Measurements from ENCODE around the gene CSAG3.
"Not testable (repeated sequence)": the region's sequence is repeated elsewhere in the genome, so short reads cannot be mapped to it uniquely, and the experiment has no call there.

Gene CSAG3

GRCh38 chrX:152758918-152759317 is at the start of gene CSAG3:
TSS of gene CSAG3 (plus strand) at chrX:152759218.
- DNase-seq = not testable (repeated sequence)

GRCh38 chrX:152713195-152713594 is 45.8 kb upstream of the CSAG3 start:
- DNase-seq = not testable (repeated sequence)

- not testable (repeated sequence) for DNase-seq
Observed at GRCh38 chrX:152713815-152714787, 44.9 kb upstream of the CSAG3 start, which contains the start of gene MAGEA2B. TSS of gene MAGEA2B (plus strand) at chrX:152714628. CDS start at chrX:152717107, 2,479 bp downstream.

- no peak for DNase-seq
Observed at GRCh38 chrX:152725409-152725808, 33.6 kb upstream of the CSAG3 start.

DNA sequence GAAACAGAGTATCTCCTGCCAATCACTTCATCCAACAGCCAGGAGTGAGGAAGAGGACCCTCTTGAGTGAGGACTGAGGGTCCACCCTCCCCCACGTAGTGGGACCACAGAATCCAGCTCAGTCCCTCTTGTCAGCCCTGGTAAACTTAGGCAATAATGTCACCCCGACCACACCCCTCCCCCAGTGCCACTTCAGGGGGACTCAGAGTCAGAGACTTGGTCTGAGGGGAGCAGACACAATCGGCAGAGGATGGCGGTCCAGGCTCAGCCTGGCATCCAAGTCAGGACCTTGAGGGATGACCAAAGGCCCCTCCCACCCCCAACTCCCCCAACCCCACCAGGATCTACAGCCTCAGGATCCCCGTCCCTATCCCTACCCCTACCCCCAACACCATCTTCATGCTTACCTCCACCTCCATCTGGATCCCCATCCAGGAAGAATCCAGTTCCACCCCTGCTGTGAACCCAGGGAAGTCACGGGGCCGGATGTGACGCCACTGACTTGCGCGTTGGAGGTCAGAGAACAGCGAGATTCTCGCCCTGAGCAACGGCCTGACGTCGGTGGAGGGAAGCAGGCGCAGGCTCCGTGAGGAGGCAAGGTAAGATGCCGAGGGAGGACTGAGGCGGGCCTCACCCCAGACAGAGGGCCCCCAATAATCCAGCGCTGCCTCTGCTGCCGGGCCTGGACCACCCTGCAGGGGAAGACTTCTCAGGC is 25.6 kb upstream of the CSAG3 start, which contains the start of the genes CSAG1 and MAGEA12:
Gene CSAG1 (minus strand): TSS at position 461 of the 715 bp plus-strand sequence. CDS start 1,261 bp downstream, outside the sequence.
Gene MAGEA12 (plus strand): TSS at position 497 of the 715 bp plus-strand sequence. CDS start 2,405 bp downstream, outside the sequence.
- peak; percentile 60 for DNase-seq

- DNase-seq = not testable (repeated sequence)
Observed at GRCh38 chrX:152734143-152734858, 24.7 kb upstream of the CSAG3 start.

DNA sequence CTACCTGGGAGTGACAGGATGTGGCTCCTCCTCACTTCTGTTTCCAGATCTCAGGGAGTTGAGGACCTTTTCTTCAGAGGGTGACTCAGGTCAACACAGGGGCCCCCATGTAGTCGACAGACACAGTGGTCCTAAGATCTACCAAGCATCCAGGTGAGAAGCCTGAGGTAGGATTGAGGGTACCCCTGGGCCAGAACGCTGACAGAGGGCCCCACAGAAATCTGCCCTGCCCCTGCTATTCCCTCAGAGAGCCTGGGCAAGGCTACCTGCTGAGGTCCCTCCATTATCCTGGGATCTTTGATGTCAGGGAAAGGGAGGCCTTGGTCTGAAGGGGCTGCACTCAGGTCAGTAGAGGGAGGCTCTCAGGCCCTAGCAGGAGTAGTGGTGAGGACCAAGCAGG is 23.9 kb upstream of the CSAG3 start:
- DNase-seq = no peak

DNA sequence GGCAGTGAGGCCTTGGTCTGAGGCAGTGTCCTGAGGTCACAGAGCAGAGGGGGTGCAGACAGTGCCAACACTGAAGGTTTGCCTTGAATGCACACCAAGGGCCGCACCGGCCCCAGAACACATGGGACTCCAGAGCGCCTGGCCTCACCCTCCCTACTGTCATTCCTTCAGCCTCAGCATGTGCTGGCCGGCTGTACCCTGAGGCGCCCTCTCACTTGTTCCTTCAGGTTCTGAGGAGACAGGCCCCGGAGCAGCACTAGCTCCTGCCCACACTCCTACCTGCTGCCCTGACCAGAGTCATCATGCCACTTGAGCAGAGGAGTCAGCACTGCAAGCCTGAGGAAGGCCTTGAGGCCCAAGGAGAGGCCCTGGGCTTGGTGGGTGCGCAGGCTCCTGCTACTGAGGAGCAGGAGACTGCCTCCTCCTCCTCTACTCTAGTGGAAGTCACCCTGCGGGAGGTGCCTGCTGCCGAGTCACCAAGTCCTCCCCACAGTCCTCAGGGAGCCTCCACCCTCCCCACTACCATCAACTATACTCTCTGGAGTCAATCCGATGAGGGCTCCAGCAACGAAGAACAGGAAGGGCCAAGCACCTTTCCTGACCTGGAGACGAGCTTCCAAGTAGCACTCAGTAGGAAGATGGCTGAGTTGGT is 23.0 kb upstream of the CSAG3 start:
- no peak for DNase-seq

DNA sequence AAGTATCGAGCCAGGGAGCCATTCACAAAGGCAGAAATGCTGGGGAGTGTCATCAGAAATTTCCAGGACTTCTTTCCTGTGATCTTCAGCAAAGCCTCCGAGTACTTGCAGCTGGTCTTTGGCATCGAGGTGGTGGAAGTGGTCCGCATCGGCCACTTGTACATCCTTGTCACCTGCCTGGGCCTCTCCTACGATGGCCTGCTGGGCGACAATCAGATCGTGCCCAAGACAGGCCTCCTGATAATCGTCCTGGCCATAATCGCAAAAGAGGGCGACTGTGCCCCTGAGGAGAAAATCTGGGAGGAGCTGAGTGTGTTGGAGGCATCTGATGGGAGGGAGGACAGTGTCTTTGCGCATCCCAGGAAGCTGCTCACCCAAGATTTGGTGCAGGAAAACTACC is 22.5 kb upstream of the CSAG3 start:
- not testable (repeated sequence) for DNase-seq

- DNase-seq = no peak
Observed at GRCh38 chrX:152738560-152738959, 20.5 kb upstream of the CSAG3 start.

- not testable (repeated sequence) for DNase-seq
Observed at GRCh38 chrX:152753686-152754650, 5.0 kb upstream of the CSAG3 start, which contains the start of gene MAGEA2. TSS of gene MAGEA2 (minus strand) at chrX:152753842. CDS start at chrX:152751363, 2,479 bp downstream.

GRCh38 chrX:152754871-152755270 is 4.1 kb upstream of the CSAG3 start:
- not testable (repeated sequence) for DNase-seq

DNA sequence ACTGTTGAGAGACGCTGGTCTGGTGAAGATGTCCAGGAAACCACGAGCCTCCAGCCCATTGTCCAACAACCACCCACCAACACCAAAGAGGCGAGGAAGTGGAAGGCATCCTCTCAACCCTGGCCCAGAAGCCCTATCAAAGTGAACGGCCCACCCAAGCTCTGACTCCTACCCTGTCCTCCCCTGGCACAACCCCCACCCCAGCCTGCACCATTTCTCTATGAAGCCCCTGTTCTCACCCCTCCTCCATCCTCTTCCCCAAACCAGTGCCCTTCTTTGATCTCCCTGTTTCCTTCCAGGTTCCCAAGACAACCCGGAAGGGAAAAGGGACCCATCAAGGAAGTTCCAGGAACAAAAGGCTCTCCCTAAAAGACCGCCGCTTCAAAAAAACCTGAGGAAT is 526 bp downstream of the CSAG3 start:
- not testable (repeated sequence) for DNase-seq

GRCh38 chrX:152761582-152761981 is 2.6 kb downstream of the CSAG3 start:
- not testable (repeated sequence) for DNase-seq

DNA sequence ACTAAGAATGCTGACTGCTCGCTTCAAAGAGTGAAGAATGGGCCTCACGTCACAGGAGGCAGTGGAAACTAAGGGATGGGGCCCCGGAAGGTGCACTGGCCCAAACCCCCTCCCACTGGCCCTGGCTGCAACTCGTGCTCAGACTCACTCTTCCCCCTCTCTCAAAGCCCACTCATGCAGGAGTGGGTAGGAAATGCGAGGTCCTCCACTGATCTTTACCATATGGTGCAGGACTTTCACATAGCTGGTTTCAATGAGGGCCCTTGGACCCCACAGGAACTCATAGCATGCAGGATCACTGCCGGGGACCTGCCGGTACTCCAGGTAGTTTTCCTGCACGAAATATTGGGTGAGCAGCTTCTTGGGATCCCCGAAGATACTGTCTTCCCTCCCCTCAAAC is 7.5 kb downstream of the CSAG3 start:
- DNase-seq = not testable (repeated sequence)

DNA sequence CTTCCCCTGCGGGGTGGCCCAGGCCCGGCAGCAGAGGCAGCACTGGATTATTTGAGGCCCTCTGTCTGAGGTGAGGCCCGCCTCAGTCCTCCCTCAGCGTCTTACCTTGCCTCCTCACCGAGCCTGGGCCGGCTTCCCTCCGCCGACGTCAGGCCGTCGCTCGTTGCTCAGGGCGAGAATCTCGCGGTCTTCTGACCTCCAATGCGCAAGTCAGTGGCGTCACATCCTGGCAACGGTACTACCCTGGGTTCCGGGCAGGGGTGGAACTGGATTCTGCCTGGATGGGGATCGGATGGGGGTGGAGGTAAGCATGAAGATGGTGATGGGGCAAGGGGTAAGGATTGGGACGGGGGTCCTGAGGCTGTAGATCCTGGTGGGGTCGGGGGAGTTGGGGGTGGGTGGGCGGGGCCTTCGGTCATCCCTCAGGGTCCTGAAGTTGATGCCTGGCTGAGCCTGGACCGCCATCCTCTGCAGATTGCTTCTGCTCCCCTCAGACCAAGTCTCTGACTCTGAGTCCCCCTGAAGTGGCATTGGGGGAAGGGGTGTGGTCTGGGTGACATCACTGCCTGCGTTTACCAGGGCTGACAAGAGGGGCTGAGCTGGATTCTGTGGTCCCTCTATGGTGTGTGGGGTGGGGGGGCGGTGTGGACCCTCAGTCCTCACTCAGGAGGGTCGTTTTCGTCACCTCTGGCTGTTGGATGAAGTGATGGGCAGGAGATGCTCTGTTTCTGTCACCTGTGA is 10.7 kb downstream of the CSAG3 start, which contains the start of gene MAGEA6:
Gene MAGEA6 (minus strand): TSS at position 141 of the 741 bp plus-strand sequence. CDS start 2,039 bp downstream, outside the sequence.
- DNase-seq = not testable (repeated sequence)

DNA sequence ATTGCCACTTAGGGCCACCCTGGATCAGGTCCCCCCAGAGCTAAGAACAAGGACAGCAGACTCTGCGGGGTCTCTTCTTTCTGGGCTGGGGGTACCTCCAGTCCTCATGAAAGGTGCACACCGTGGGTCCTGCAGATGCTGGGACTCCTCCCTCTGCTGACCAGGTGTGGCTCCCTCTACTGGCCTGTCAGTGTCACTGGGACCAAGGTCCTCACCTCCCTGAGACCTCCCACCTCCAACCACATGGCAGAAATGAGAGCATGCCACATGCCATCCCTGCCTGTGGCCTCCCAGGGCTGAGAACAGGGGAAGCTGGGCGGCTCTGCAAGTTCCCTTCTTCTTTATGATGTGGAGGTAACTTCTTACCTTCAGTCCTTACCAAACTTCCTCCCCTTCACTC is 28.0 kb downstream of the CSAG3 start:
- DNase-seq = not testable (repeated sequence)

- DNase-seq = no peak
Observed at GRCh38 chrX:152798945-152799344, 39.9 kb downstream of the CSAG3 start.

DNA sequence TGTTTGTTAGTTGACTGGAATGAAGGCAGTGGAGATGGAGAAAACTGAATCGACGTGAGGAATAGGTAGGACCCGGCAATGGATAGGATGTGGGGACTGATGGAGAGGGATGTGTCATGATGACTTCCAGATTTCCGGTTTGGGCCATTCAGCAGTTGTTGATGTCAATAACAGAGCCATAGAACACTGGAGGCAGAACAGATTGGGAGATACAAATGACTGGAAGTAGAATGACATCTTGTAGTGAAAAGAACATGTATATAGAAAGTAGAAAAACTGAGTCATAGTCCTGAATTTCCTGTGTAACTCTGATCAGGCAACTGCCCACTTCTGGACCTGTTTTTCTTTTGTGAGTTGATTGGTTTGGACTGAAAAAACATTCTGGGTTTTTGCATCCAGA is 47.0 kb downstream of the CSAG3 start:
- DNase-seq = no peak
